OCI-LY3 (cell line): ENCODE results near the gene HDAC4.

Experiments
- H2AFZ ChIP-seq: fragments of 200-600, 300-600 bp; shearing (Covaris generic); 2 replicates; pipeline ENCODE4 v1.6.0; 2014; ENCODE audit warnings: antibody characterized with exemption, low read depth, low read length
- H3K27ac ChIP-seq: fragments of 200-600, 300-600 bp; sonication (generic); 2 replicates; pipeline ENCODE4 v1.5.1; 2014; ENCODE audit warnings: mild to moderate bottlenecking, low read length, moderate library complexity, mixed read lengths
- H3K27me3 ChIP-seq: fragments of 200-600, 300-600 bp; sonication (generic); 2 replicates; pipeline ENCODE4 v1.6.1; 2014; ENCODE audit warnings: low read depth, low read length, mixed read lengths
- H3K36me3 ChIP-seq: fragments of 200-600, 300-600 bp; sonication (generic); replicated peaks from 2 replicates; pipeline ENCODE3; 2014; ENCODE audit warnings: low read depth, low read length, mixed read lengths
- H3K4me1 ChIP-seq: fragments of 300-600, 200-600 bp; sonication (generic); 2 replicates; pipeline ENCODE4 v1.6.1; 2014; ENCODE audit warnings: low read length, mixed read lengths
- H3K4me2 ChIP-seq: fragments of 200-600, 300-600 bp; sonication (generic); 2 replicates; pipeline ENCODE4 v1.6.1; 2014; ENCODE audit warnings: low read length, mixed read lengths
- H3K4me3 ChIP-seq: fragments of 300-600, 200-600 bp; sonication (generic); 2 replicates; pipeline ENCODE4 v1.5.1; 2014; ENCODE audit warnings: antibody characterized with exemption, mild to moderate bottlenecking, low read length, moderate library complexity
- H3K79me2 ChIP-seq: fragments of 300-600, 200-600 bp; shearing (Covaris generic); 2 replicates; pipeline ENCODE4 v1.6.1; 2014; ENCODE audit warnings: mild to moderate bottlenecking, low read length, mixed read lengths
- H3K9ac ChIP-seq: fragments of 300-600, 200-600 bp; shearing (Covaris generic); 2 replicates; pipeline ENCODE4 v1.6.0; 2014; ENCODE audit warnings: mild to moderate bottlenecking, low read length, moderate library complexity
- H3K9me3 ChIP-seq: fragments of 200-600, 300-600 bp; shearing (Covaris generic); 2 replicates; pipeline ENCODE4 v1.6.1; 2014; ENCODE audit warnings: low read length, mixed read lengths; ENCODE audit not compliant: insufficient read depth
- H4K20me1 ChIP-seq: fragments of 200-600, 300-600 bp; sonication (generic); 2 replicates; pipeline ENCODE4 v1.6.1; 2016; ENCODE audit warnings: low read length, mixed read lengths; ENCODE audit not compliant: insufficient read depth
- EZH2phosphoT487 ChIP-seq: fragments of 200-600 bp; shearing (Covaris generic); IDR thresholded peaks from 2 replicates; pipeline ENCODE4 v1.6.1; 2018; ENCODE audit warnings: antibody characterized with exemption, mixed run types, low read depth
- TF ChIP-seq, protein P1 (sequence below): fragments of 200-600, 300-600 bp; sonication (generic); IDR thresholded peaks from 2 replicates; pipeline ENCODE4 v1.5.1; 2014; ENCODE audit warnings: antibody characterized with exemption, low read length, low read depth

Gene HDAC4

GRCh38 chr2:239252393-239252792, 148.4 kb downstream of the HDAC4 start:
- Histone ChIP-seq H3K27ac (no peak overlapping the region), H3K9me3 (no peaks in the 10 kb centered on the region), H3K79me2 (no peaks in the 10 kb centered on the region)

DNA sequence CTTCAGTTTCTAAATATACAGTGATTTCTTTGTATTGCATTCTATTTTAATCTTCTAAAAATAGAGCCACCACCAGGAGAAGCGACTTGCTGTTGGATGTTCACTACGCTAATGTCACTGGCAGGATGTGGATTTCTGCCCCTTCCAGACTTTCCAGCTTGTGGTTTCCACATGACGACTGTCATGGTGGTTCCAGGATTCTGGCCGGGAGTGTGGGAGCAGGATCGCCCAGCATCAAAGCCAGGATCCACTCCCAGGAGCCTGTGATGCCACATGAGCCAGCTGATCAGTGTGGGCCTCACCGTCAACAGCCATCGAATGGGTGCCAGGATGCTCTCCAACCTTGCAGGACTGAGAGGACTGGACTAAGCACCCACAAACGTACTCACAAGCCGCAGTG, 148.8 kb downstream of the HDAC4 start:
- H3K27me3 ChIP-seq: peaks cover 36% of the 10 kb centered on the region
- H2AFZ ChIP-seq: no peak overlapping the region
- H3K9me3 ChIP-seq: no peaks in the 10 kb centered on the region
- H3K9ac ChIP-seq: no peak overlapping the region
- H3K4me3 ChIP-seq: no peak overlapping the region
- H3K79me2 ChIP-seq: no peaks in the 10 kb centered on the region
- no peaks in the 10 kb centered on the region for H3K36me3 ChIP-seq
- H3K27ac ChIP-seq: no peak overlapping the region
- TF ChIP-seq, protein P1, sequence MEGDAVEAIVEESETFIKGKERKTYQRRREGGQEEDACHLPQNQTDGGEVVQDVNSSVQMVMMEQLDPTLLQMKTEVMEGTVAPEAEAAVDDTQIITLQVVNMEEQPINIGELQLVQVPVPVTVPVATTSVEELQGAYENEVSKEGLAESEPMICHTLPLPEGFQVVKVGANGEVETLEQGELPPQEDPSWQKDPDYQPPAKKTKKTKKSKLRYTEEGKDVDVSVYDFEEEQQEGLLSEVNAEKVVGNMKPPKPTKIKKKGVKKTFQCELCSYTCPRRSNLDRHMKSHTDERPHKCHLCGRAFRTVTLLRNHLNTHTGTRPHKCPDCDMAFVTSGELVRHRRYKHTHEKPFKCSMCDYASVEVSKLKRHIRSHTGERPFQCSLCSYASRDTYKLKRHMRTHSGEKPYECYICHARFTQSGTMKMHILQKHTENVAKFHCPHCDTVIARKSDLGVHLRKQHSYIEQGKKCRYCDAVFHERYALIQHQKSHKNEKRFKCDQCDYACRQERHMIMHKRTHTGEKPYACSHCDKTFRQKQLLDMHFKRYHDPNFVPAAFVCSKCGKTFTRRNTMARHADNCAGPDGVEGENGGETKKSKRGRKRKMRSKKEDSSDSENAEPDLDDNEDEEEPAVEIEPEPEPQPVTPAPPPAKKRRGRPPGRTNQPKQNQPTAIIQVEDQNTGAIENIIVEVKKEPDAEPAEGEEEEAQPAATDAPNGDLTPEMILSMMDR: no peak
- TF ChIP-seq EZH2phosphoT487: no peak
- peaks cover 51% of the 10 kb centered on the region for H4K20me1 ChIP-seq
- H3K4me2 ChIP-seq: no peak overlapping the region
- peaks cover 16% of the 10 kb centered on the region for H3K4me1 ChIP-seq

More at GRCh38 chr2:239252393-239252792, 148.4 kb downstream of the HDAC4 start:
- Histone ChIP-seq H3K36me3 (no peaks in the 10 kb centered on the region), H4K20me1 (peaks cover 50% of the 10 kb centered on the region), H3K27me3 (peaks cover 36% of the 10 kb centered on the region), H3K4me2 (peak overlapping the region; percentile 92; the same call in 1 of the 2 replicates), H3K4me3 (no peak overlapping the region), H3K4me1 (peaks cover 16% of the 10 kb centered on the region), H3K9ac (no peak overlapping the region), H2AFZ (no peak overlapping the region)
- TF ChIP-seq EZH2phosphoT487: no peak
- TF ChIP-seq, protein P1: no peak

- Histone ChIP-seq H3K4me3 (no peak overlapping the region), H3K36me3 (no peaks in the 10 kb centered on the region), H3K27ac (no peak overlapping the region), H3K9me3 (no peaks in the 10 kb centered on the region), H2AFZ (no peak overlapping the region), H3K9ac (no peak overlapping the region), H4K20me1 (peaks cover 44% of the 10 kb centered on the region), H3K4me1 (peaks cover 16% of the 10 kb centered on the region), H3K27me3 (peaks cover 26% of the 10 kb centered on the region), H3K4me2 (no peak overlapping the region), H3K79me2 (no peaks in the 10 kb centered on the region)
- TF ChIP-seq, protein P1: no peak
- no peak for TF ChIP-seq EZH2phosphoT487
Measured at GRCh38 chr2:239250216-239251081, 150.4 kb downstream of the HDAC4 start.

GRCh38 chr2:239249776-239250175, 151.0 kb downstream of the HDAC4 start:
- H3K4me2 ChIP-seq: no peak overlapping the region
- no peak for TF ChIP-seq EZH2phosphoT487
- TF ChIP-seq, protein P1: no peak
- peaks cover 16% of the 10 kb centered on the region for H3K4me1 ChIP-seq
- no peak overlapping the region for H2AFZ ChIP-seq
- no peaks in the 10 kb centered on the region for H3K9me3 ChIP-seq
- peaks cover 21% of the 10 kb centered on the region for H3K27me3 ChIP-seq
- no peak overlapping the region for H3K27ac ChIP-seq
- no peaks in the 10 kb centered on the region for H3K36me3 ChIP-seq
- H3K4me3 ChIP-seq: no peak overlapping the region
- no peaks in the 10 kb centered on the region for H3K79me2 ChIP-seq
- no peak overlapping the region for H3K9ac ChIP-seq
- H4K20me1 ChIP-seq: peaks cover 39% of the 10 kb centered on the region
